Muscle of leg (tissue), 11 donors: ENCODE results near the gene ADGRF1. TPM values are rescaled to one million over a fixed set of nuclear protein-coding genes. Genes with fewer than 3 reads are reported as not detected.

Source experiments
- DNase-seq: peaks from one replicate; pipeline ENCODE4 v3.0.0; 2013
- H3K27ac ChIP-seq: one replicate; pipeline ENCODE4 v1.5.1; 2013; ENCODE audit warnings: mild to moderate bottlenecking, low read length, control low read depth
- H3K27me3 ChIP-seq: one replicate; pipeline ENCODE4 v1.6.1; 2013; ENCODE audit warnings: low read length; ENCODE audit not compliant: control insufficient read depth, insufficient read depth
- H3K36me3 ChIP-seq: one replicate; pipeline ENCODE4 v1.6.1; 2013; ENCODE audit warnings: low read length; ENCODE audit not compliant: control insufficient read depth, insufficient read depth
- H3K4me1 ChIP-seq: one replicate; pipeline ENCODE4 v1.6.1; 2013; ENCODE audit warnings: low read length; ENCODE audit not compliant: control insufficient read depth, insufficient read depth
- H3K4me3 ChIP-seq: one replicate; pipeline ENCODE4 v1.5.1; 2013; ENCODE audit warnings: low read length, control low read depth
- H3K9me3 ChIP-seq: replicated peaks from 2 replicates; pipeline ENCODE4 v1.6.1; 2013; ENCODE audit warnings: low read depth, low read length; ENCODE audit not compliant: control insufficient read depth
- WGBS: methylation state at CpG from one replicate; pipeline ENCODE4 v1.1.5; 2013; ENCODE audit warnings: missing lambda C conversion rate; ENCODE audit not compliant: insufficient coverage; 5-methylcytosine and 5-hydroxymethylcytosine counted together
- polyA plus RNA-seq, 8 donors: library from polyadenylated mRNA; unstranded; fragments of 120-200 nt; gene quantifications; one replicate each; pipeline versions ENCODE4 v1.2.1 to v1.2.3, GENCODE V29; 2013; ENCODE audit warnings: inconsistent platforms in 1 of 8, low replicate concordance in 1 of 8; ENCODE audit not compliant: insufficient read length in 8 of 8, insufficient read depth in 1 of 8
- total RNA-seq: library from RNA; stranded (reverse); fragments of 120-200 nt; gene quantifications from one replicate; pipeline ENCODE4 v1.2.4, GENCODE V29; 2013

Gene ADGRF1
- total and polyA plus RNA-seq, 9 donors: 0.03 to 0.16 (median 0.05) TPM; not detected in 5

DNA sequence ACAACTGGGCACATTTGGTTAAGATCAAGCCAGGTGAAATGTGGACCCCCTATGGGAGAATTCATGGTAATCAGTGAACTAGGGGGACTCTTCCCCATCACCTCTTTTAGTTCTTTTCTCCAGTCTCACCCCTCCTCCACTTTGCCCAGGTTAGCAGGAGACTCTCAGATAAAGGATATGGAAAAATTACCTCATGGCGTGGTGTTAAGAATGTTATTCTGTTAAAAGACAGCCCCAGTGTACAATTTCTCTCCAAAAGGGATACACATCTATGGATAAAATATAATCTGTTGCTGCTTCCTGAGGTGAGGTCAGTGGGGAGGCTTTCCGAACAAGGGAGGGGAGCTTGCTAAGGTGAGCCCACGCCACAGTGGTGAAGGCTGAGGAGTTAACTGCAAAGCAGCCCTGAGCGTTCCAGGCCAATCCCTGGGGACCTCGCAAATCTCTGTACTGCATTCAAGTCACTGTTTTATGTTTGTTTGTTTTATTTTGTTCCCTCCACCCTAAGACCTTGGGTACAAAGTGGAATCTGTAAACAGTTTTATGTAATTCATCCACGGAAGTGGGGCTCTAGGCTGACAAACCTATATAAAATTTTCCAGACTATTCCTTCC is 52.0 kb downstream of the ADGRF1 start:
- no peak overlapping the region for H3K27ac ChIP-seq
- no peaks in the 10 kb centered on the region for H3K36me3 ChIP-seq
- H3K4me1 ChIP-seq: peaks cover 9% of the 10 kb centered on the region
- no peak for DNase-seq
- H3K4me3 ChIP-seq: no peak overlapping the region
- H3K27me3 ChIP-seq: no peaks in the 10 kb centered on the region
- WGBS: 40% methylated on average over 1 of the region's 6 CpGs
- H3K9me3 ChIP-seq: no peaks in the 10 kb centered on the region

DNA sequence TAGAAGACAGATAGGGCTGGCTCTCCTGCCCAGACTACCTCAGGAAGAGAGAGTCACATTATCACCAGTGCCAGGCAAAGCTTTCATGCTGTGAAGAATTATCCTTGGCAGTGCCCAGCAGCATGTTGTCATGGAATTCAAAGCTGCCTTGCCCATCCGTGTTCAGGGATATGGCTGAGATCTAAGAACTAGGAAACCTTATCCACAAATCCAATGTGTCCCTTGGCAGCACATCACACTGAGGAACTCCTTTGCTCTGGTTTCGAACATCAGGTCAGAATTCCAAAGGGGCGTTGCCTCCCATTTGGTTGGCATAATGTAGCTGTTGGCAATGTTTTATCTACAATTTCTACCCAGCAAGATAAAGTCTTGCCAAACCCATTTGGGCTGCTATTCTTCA is 52.7 kb downstream of the ADGRF1 start:
- Histone ChIP-seq H3K36me3 (no peaks in the 10 kb centered on the region), H3K4me3 (no peak overlapping the region), H3K4me1 (peaks cover 9% of the 10 kb centered on the region), H3K27me3 (no peaks in the 10 kb centered on the region), H3K27ac (no peak overlapping the region), H3K9me3 (no peaks in the 10 kb centered on the region)
- 88% methylated on average over 1 of the region's 3 CpGs for WGBS
- DNase-seq: peak; percentile 19

DNA sequence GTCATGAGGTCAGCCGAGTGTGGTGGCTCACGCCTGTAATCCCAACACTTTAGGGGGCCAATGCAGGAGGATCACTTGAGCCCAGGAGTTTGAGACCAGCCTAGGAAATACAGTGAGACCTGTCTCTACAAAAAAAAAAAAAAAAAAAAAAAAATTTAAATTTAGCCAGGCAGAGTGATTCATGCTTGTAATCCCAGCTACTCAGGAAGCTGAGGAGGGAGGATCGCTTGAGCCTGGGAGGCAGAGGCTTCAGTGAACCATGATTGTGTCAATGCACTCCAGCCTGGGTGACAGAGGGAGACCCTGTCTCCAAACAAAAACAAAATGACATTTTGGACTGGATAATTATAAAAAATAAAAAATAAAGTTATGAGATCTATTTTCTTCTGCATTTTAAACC is 56.2 kb downstream of the ADGRF1 start:
- Histone ChIP-seq H3K9me3 (no peaks in the 10 kb centered on the region), H3K4me1 (peaks cover 10% of the 10 kb centered on the region), H3K27me3 (no peaks in the 10 kb centered on the region), H3K27ac (no peak overlapping the region), H3K4me3 (no peak overlapping the region), H3K36me3 (no peaks in the 10 kb centered on the region)
- WGBS: 77% methylated on average over 3 of the region's 3 CpGs
- DNase-seq: no peak

DNA sequence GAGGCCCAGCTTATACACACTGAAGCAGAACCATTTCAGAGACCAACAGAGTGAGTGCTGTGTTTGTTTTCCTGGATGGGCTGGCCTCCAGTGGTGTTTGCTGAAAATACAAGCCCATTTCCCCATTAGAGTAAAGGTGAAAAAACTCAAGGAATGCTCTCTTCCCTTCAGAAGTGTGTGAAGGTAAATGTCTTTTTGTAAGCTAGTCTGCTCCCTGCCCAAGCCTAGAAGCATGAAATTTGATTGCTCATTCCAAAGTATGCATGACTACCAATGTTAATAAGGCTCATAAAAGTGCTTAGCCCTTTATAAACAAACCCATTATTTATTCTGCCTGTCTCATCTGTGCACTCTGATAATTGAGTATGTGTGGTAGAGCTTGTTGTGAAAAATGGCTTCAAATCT is 59.1 kb downstream of the ADGRF1 start:
- no peaks in the 10 kb centered on the region for H3K9me3 ChIP-seq
- DNase-seq: no peak
- no peak overlapping the region for H3K27ac ChIP-seq
- no peaks in the 10 kb centered on the region for H3K36me3 ChIP-seq
- H3K4me3 ChIP-seq: no peak overlapping the region
- H3K27me3 ChIP-seq: no peaks in the 10 kb centered on the region
- peaks cover 2% of the 10 kb centered on the region for H3K4me1 ChIP-seq

DNA sequence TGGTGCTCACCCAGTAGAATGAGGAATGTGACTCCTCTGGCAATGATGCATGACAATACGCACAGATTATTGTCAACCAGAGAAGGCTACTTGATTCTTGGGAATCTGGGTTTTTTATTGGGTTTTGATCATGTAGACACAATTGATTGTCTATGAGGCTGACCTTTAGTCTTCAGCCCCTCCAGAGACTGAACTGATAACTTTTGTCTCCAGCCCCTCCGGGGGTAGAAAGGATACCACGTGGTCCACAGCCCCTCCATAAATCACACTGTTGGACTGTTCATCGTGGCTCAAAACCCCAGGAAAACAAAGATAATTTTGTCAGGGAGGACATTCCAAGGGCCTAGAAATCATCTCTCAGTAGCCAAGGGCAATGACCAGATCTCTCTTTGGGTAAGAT is 62.9 kb downstream of the ADGRF1 start:
- H3K4me3 ChIP-seq: no peak overlapping the region
- no peaks in the 10 kb centered on the region for H3K9me3 ChIP-seq
- WGBS: 61% methylated on average over 3 of the region's 4 CpGs
- no peak overlapping the region for H3K27ac ChIP-seq
- no peak for DNase-seq
- H3K4me1 ChIP-seq: peaks cover 2% of the 10 kb centered on the region
- no peaks in the 10 kb centered on the region for H3K27me3 ChIP-seq
- H3K36me3 ChIP-seq: no peaks in the 10 kb centered on the region

DNA sequence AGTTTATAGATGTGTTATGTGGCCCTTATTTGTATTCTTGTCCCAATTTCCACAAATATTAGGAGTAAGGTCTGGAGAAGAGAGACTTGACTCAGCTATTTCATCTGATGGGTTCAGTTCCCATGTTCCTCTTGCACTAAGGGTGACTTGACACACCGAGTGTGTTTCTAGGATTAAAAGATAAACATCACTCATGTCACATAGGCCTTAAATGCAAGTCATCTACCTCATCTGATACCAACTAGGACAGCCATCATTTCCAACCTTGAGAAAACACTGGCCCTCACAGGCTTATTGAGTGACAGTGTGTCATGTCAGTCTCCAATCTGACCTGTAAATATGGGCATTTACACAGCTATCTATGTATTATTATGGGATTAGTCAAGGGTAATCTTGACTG is 67.3 kb downstream of the ADGRF1 start:
- Histone ChIP-seq H3K9me3 (no peaks in the 10 kb centered on the region), H3K4me1 (no peaks in the 10 kb centered on the region), H3K36me3 (no peaks in the 10 kb centered on the region), H3K27ac (no peak overlapping the region), H3K4me3 (no peak overlapping the region), H3K27me3 (no peaks in the 10 kb centered on the region)
- no peak for DNase-seq
- 60% methylated on average over 1 of the region's 1 CpG for WGBS

DNA sequence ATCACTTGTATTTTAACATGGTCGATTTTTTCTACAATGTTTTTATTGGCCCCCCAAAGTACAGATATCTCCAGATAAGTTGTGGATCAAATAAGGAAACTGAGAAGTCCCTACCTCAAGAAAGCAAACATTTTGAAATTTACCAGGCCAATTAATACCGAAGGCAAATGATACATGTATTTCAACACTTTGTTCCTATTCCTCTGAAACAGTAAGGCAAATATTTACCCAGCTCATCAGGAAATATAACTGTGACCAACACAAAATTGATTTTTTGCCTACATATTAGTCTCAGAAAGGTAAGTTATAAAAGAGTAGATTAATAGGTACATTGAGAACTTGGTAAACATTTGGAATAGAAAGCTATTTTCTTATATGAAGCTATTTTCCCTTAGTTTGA is 69.1 kb downstream of the ADGRF1 start:
- WGBS: no CpG with 5 or more reads among the region's 2 CpGs

DNA sequence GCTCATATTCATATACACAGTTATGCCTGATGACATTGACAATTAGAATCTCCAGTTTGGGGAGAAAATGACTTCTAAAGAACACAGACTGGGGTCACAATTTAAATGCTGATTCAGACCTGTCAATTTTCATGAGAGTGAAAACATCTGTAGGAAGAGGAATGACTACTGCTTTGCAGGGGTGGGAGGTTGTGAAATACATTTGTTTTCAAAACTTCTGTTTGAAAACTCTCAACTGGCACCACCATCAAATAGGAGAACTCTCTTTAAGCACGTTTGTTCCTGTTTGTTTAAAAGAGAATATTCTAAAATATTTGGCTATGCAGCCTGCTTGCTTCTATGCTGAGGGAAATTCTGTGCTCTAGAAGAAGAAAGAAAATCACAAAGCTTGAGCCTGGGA is 69.6 kb downstream of the ADGRF1 start:
- H3K27ac ChIP-seq: no peak overlapping the region
- no peak overlapping the region for H3K4me3 ChIP-seq
- no peaks in the 10 kb centered on the region for H3K27me3 ChIP-seq
- no peaks in the 10 kb centered on the region for H3K4me1 ChIP-seq
- WGBS: no CpG with 5 or more reads among the region's 1 CpG
- no peaks in the 10 kb centered on the region for H3K9me3 ChIP-seq
- no peaks in the 10 kb centered on the region for H3K36me3 ChIP-seq
- DNase-seq: no peak

More for the DNA sequence above, 69.1 kb downstream of the ADGRF1 start:
- H3K27ac ChIP-seq: no peak overlapping the region
- no peaks in the 10 kb centered on the region for H3K4me1 ChIP-seq
- no peak for DNase-seq
- H3K27me3 ChIP-seq: no peaks in the 10 kb centered on the region
- no peaks in the 10 kb centered on the region for H3K9me3 ChIP-seq
- H3K36me3 ChIP-seq: no peaks in the 10 kb centered on the region
- H3K4me3 ChIP-seq: no peak overlapping the region

DNA sequence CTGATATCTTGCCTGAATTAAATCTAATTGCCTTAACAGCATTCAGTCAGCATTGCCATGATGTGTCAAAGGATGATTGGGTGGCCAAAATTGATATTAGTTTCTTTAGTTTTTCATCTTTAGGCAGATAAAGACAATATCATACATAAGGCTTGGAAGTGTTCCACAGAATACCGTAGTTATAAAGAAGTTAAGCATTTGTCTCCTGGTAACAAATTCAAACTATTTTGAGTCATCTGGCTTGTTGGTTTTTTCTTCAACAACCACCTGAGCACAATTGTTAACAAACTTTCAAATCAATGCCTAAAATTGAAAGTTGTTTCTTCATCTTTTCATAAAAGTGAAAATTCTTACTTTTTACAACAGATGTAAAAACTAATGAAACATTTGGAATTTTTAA is 72.9 kb downstream of the ADGRF1 start:
- WGBS: no CpG with 5 or more reads among the region's 1 CpG
- DNase-seq: no peak
- Histone ChIP-seq H3K36me3 (no peaks in the 10 kb centered on the region), H3K9me3 (no peaks in the 10 kb centered on the region), H3K4me3 (no peak overlapping the region), H3K27ac (no peak overlapping the region), H3K4me1 (no peaks in the 10 kb centered on the region), H3K27me3 (no peaks in the 10 kb centered on the region)

DNA sequence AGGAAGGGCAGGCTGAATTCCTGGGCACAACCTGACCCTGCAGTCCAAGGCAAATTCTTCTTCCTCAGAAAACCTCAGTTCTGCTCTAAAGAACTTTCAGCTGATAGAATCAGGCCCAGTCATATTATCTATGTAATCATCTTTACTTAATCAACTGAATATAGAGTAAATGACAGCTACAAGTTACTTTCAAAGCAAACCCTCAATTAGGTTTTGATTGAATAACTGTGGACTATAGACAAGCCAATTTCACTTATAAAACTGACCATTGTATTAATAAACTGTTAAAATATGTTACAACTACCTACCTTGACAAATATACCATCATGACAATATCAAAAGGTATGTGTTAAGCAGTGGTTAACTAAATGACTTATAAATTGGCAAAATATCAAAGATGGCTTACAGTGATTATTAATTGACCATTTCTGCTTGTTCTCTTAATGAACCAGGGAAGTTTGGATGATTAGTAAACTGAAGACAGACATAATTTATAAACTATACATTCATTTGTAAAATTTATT is 74.2 kb downstream of the ADGRF1 start:
- no peaks in the 10 kb centered on the region for H3K27me3 ChIP-seq
- H3K36me3 ChIP-seq: no peaks in the 10 kb centered on the region
- H3K9me3 ChIP-seq: no peaks in the 10 kb centered on the region
- no peaks in the 10 kb centered on the region for H3K4me1 ChIP-seq
- no peak overlapping the region for H3K4me3 ChIP-seq
- H3K27ac ChIP-seq: no peak overlapping the region
- DNase-seq: no peak
